Testis (tissue), 3 donors: ENCODE data around the gene CBLC. TPM values are rescaled to one million over a fixed set of nuclear protein-coding genes. Genes with fewer than 3 reads are reported as not detected.

Experiments used
- DNase-seq: peaks from one replicate; pipeline ENCODE4 v3.0.0-alpha.2; 2019
- H3K27ac ChIP-seq, 2 donors: fragments of 200-600 bp; sonication (generic); one replicate each; pipeline ENCODE4 v1.5.1; 2019
- H3K27me3 ChIP-seq: fragments of 200-600 bp; sonication (generic); one replicate; pipeline ENCODE4 v1.5.1; 2019
- H3K36me3 ChIP-seq: fragments of 200-600 bp; sonication (generic); one replicate; pipeline ENCODE4 v1.5.1; 2017; ENCODE audit warnings: low read depth; ENCODE audit errors: missing control alignments
- H3K4me1 ChIP-seq: fragments of 200-600 bp; sonication (generic); one replicate; pipeline ENCODE4 v1.5.1; 2019
- H3K4me3 ChIP-seq, 2 donors: fragments of 200-600 bp; sonication (generic); one replicate each; pipeline ENCODE4 v1.5.1; 2017 to 2019
- H3K9me3 ChIP-seq: fragments of 200-600 bp; sonication (generic); one replicate; pipeline ENCODE4 v1.5.1; 2017
- POLR2A ChIP-seq: fragments of 450-650 bp; IDR thresholded peaks from one replicate; pipeline ENCODE4 v1.6.1; 2017; ENCODE audit warnings: antibody characterized with exemption, mild to moderate bottlenecking, moderate library complexity
- WGBS, 2 donors: methylation state at CpG; one replicate each; pipeline ENCODE4 v1.1.5; 2018; 5-methylcytosine and 5-hydroxymethylcytosine counted together
- intact Hi-C: fragments of 100-400 bp; cut with DNase I; formaldehyde crosslinking; loops from one replicate; pipeline ENCODE4 v1.15.1; 2023; ENCODE audit warnings: low total_unique reads
- polyA plus RNA-seq: library from polyadenylated mRNA; stranded (reverse); fragments of 350-450 nt; fragmentation: Illumina TruSeq; extraction: RNeasy Lipid Tissue Mini Kit (QIAGEN cat#74804); gene quantifications from one replicate; pipeline ENCODE4 v1.2.3, GENCODE V29; 2014; ENCODE audit warnings: low read depth, low replicate concordance; ENCODE audit not compliant: insufficient read depth
- total RNA-seq, 2 donors: library from RNA; depleted of rRNA; stranded (reverse); fragments of >200 nt; gene quantifications; one replicate each; pipeline ENCODE4 v1.2.3, GENCODE V29; 2016
- TF ChIP-seq, protein P1 (sequence below), 3 experiments: fragments of 450-650 bp in 2 of 3; fragments of 200-600 bp in 1 of 3; sonication (generic) in 1 of 3; IDR thresholded peaks; one replicate each; pipeline ENCODE4 v1.5.1; 2016 to 2019; ENCODE audit warnings: antibody characterized with exemption in 3 of 3, mild to moderate bottlenecking in 2 of 3, moderate library complexity in 1 of 3

CBLC gene
- total and polyA plus RNA-seq, 3 donors from 2014 or later = 1.9 to 6.9 (median 4.9) TPM

DNA sequence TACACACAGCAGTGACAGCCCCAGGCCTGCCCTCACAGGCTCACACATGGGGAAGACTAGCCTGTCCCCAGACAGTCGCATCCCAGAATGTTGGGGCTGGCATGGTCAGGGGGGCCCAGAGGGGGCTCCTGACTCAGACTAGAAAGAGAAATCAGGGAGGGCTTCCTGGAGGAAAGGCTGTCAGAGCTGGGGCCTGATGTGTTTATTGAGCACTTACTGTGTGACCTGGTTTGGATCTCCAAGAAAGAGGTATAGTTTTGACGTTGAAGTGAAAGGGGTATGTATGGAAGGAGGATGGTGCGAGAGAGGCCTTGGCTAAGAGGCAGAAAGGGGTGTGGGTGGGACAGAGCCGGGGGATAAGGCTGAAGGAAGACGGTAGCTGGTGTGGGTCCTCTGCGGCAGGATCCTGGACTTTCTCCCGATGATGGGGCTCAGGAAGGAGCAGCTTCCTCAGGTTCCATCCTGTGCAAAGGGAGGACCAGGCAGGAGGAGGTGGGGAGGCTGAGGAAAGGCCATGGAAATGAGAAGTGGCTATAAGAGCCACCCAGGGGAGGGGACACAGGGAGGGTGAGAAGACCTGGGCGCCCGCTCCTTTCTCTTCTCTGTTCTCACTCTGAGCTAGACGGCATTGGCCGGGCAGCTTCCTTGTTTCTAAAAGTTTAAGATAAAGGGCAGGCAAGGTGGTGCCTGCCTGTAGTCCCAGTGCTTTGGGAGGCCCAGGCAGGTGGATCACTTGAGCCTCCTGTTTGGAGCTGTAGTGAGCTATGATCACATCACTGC is 45.3 kb upstream of the CBLC start:
- peaks cover 5% of the 10 kb centered on the region for H3K4me1 ChIP-seq
- no peaks in the 10 kb centered on the region for H3K36me3 ChIP-seq
- no peaks in the 10 kb centered on the region for H3K9me3 ChIP-seq
- 74 to 77% methylated on average over 11 of the region's 11 CpGs for WGBS, 2 donors
- no peak overlapping the region for H3K27ac ChIP-seq
- H3K4me3 ChIP-seq = no peak overlapping the region
- TF ChIP-seq, protein P1, sequence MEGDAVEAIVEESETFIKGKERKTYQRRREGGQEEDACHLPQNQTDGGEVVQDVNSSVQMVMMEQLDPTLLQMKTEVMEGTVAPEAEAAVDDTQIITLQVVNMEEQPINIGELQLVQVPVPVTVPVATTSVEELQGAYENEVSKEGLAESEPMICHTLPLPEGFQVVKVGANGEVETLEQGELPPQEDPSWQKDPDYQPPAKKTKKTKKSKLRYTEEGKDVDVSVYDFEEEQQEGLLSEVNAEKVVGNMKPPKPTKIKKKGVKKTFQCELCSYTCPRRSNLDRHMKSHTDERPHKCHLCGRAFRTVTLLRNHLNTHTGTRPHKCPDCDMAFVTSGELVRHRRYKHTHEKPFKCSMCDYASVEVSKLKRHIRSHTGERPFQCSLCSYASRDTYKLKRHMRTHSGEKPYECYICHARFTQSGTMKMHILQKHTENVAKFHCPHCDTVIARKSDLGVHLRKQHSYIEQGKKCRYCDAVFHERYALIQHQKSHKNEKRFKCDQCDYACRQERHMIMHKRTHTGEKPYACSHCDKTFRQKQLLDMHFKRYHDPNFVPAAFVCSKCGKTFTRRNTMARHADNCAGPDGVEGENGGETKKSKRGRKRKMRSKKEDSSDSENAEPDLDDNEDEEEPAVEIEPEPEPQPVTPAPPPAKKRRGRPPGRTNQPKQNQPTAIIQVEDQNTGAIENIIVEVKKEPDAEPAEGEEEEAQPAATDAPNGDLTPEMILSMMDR (IDR thresholded peaks at IDR 0.05) = no peak
- TF ChIP-seq POLR2A = no peak
- intact Hi-C loops = no loop called here
- no peaks in the 10 kb centered on the region for H3K27me3 ChIP-seq
- no peak for DNase-seq

GRCh38 chr19:44734357-44734756 is 43.3 kb upstream of the CBLC start:
- Histone ChIP-seq H3K27me3 (no peaks in the 10 kb centered on the region), H3K27ac (no peak overlapping the region), H3K9me3 (no peaks in the 10 kb centered on the region), H3K36me3 (no peaks in the 10 kb centered on the region), H3K4me3 (no peak overlapping the region), H3K4me1 (peaks cover 5% of the 10 kb centered on the region)
- 0 to 62% methylated on average over 1 of the region's 1 CpG for WGBS, 2 donors
- TF ChIP-seq POLR2A = no peak
- TF ChIP-seq, protein P1 (IDR thresholded peaks at IDR 0.05) = no peak
- intact Hi-C loops = no loop called here
- no peak for DNase-seq

DNA sequence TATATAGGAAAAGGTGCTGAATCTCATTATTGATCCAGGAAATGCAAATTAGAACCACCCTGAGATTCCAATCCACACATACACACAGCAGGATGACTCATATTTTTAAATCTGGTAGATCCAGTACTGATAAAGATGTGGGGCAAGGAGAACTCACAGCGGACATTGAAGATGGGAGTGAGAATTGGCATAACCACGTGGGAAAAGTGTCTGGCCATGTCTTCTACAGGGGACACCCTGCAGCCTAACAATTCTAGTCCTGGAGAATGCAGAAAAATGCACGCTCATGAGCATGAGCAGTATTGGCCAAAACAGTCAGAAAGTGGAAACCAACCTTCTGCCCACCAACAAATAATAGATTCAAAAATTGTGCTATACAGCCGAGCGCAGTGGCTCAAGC is 42.7 kb upstream of the CBLC start:
- Histone ChIP-seq H3K27ac (no peak overlapping the region), H3K4me1 (peaks cover 5% of the 10 kb centered on the region), H3K27me3 (no peaks in the 10 kb centered on the region), H3K36me3 (no peaks in the 10 kb centered on the region), H3K4me3 (no peak overlapping the region), H3K9me3 (no peaks in the 10 kb centered on the region)
- no peak for TF ChIP-seq POLR2A
- TF ChIP-seq, protein P1 (IDR thresholded peaks at IDR 0.05) = no peak
- DNase-seq = no peak
- WGBS, 2 donors = 77 to 78% methylated on average over 5 of the region's 5 CpGs
- intact Hi-C loops = no loop called here

GRCh38 chr19:44737238-44738071 is 40.2 kb upstream of the CBLC start:
- DNase-seq = no peak
- intact Hi-C loops = no loop called here
- TF ChIP-seq, protein P1 (IDR thresholded peaks at IDR 0.05) = no peak
- no peak for TF ChIP-seq POLR2A
- Histone ChIP-seq H3K36me3 (no peaks in the 10 kb centered on the region), H3K27me3 (no peaks in the 10 kb centered on the region), H3K4me3 (no peak overlapping the region), H3K4me1 (peaks cover 23% of the 10 kb centered on the region), H3K9me3 (no peaks in the 10 kb centered on the region), H3K27ac (no peak overlapping the region)
- 54 to 57% methylated on average over 13 of the region's 13 CpGs for WGBS, 2 donors
